ENCODE measurements around the gene RNF208.
"Not testable (repeated sequence)": the region's sequence is repeated elsewhere in the genome, so short reads cannot be mapped to it uniquely, and the experiment has no call there.

The RNF208 gene, protein sequence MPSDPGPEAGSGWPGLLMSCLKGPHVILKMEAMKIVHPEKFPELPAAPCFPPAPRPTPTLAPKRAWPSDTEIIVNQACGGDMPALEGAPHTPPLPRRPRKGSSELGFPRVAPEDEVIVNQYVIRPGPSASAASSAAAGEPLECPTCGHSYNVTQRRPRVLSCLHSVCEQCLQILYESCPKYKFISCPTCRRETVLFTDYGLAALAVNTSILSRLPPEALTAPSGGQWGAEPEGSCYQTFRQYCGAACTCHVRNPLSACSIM

DNA sequence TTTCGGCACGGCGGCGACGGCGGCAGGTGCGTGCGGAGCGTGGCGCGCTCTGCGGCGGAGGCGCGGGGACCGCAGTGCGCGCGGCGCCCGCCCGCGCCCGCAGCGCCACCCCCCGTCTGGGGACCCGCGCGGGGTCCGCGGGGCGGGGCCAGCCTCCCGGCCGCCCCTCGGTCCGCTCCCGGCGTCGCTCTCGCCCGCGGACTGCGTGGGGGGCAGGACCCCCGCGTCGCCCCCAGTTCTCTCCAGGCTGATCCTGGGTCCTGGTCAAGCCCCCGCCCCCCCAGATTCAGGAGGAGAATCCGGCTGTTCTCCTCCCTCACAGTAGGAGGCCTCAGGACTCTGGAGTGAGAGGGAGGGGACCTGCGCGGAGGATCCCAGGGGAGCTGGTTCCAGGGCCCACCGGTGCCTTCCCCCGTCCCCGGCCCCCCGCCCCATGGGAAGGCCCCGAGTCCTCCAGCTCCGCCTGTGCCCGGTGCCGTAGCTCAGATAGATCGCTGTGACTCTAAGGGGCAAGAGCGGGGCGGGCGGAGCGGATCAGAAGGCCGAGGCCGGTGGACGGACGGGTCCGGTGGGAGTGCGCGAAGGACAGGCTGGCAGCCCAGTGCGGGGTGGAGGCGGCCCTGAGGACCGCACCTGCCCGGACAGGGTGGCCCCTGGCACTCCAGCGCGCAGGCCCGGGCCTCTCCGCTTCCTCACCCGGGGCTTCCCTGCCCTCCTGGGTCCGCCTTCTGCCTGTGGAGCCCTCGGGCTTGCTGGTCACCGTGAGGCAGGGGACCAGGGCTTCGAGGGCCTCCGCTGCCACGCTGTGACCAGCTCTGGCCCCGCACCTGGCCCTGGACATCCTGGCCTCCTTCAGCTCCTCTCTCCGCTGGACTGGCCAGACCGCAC, at the start of gene RNF208:
Gene RNF208 (minus strand): TSS at position 51 of the 888 bp plus-strand sequence. CDS start 1,028 bp downstream, outside the sequence.
- DNase-seq (ENCODE audit: low read depth in 3 of 3), result no peak

DNA sequence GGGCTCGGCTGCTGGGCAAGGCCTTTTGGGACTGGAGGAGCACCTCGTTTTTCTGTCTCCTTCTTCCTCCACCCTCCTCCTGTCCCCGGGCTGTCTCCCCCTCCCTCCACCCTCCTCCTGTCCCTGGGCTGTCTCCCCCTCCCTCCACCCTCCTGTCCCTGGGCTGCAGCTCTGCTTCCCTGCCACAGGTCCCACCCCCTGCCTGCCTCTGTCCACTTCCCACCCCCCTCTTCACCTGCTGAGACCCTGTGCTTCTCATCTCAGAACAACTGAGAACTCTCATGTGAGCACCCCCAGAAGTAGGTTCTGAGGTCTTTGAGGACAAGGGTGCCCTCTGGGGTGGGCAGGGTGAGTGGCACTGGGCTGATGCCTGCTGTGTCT, 49.6 kb upstream of the RNF208 start:
- no peak for DNase-seq (ENCODE audit: low read depth in 3 of 3)

DNA sequence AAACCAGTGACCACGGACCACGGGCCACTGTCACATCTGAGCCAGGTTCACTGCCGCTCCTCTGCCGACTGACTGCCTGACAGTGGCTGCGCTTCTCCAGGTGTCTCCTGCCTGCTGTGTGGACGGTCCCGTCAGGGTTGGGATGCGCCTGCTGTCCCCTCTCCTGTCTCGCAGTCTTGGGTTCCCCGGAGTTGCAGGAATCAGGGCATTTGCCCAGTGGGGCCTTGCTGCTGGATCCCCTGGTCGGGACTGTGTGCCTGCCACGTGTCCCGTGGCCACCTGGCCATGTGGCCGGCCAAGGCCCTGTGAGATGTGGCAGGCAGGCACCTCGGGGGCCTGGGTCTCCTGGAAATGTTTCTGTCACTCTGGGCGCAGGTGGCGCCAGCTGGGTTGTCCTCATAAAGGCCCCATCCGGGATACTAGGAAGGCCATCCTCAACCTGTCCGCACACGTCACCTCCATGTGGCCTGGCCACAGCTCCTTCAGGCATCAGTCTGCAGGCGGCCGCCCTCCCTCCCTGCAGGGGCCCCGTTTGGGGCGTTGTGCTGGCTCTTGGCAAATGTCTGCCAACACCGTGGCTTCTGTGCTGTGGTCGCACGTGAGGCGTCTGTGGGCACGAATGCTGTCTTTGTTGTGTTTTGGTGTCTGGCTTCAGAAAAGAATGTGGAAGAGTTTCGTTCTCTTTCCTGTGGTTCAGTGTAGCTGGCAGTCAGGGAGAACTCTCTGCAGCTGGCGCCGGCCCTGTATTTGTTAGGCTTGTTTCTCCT, 49.1 kb upstream of the RNF208 start:
- no peak for DNase-seq (ENCODE audit: low read depth in 3 of 3)

DNA sequence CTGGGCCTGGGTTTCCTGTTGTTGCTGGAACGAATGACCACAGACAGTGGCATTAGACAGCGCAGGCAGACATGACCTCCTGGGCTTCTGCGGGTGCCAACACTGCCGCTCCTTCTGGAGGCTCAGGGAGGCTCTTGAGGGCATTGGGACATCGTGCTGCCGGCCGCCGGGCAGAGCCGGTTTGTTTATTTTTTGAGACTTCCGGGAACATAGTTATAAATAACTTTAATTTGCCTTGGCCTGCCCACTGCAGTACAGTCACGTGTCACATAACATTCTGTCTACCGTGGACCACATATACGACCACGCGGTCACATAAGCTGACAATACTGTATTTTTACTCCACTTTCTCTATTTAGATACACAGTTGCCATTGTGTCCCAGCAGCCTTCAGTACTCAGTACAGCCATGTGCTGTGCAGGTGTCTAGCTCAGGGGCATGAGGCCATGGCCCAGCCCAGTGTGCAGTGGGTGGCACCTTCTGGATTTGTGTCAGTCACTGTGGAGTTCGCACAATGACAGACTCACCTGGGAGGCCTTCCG, 47.3 kb upstream of the RNF208 start:
- no peak for DNase-seq (ENCODE audit: low read depth in 3 of 3)

DNA sequence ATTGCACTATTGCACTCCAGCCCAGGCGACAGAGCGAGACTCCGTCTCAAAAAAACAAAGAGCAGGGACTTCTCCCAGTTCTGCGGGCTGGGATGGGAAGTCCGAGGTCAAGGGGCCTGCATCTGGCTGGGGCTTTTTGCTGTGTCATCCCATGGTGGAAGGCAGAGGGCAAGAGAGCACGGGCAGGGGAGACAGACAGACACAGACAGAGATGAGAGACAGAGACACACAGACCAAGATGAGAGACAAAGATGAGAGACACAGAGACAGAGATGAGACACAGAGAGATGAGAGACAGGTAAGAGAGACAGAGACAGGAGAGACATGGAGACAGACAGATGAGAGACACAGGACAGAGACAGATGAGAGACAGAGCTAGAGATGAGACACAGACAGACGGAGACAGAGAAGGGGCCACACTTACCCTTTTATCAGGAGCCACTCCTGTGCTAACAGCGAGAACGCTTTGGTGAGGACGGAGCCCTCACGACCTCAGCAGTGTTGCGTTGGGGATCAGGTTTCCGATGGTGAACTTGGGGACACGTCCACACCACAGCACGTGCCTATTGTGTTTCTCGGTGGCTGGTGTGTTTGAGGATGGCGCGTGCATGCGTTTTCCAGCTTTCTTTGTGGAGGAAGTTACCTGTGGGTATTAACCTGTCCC, 46.6 kb upstream of the RNF208 start:
- DNase-seq (ENCODE audit: low read depth in 3 of 3), result no peak

DNA sequence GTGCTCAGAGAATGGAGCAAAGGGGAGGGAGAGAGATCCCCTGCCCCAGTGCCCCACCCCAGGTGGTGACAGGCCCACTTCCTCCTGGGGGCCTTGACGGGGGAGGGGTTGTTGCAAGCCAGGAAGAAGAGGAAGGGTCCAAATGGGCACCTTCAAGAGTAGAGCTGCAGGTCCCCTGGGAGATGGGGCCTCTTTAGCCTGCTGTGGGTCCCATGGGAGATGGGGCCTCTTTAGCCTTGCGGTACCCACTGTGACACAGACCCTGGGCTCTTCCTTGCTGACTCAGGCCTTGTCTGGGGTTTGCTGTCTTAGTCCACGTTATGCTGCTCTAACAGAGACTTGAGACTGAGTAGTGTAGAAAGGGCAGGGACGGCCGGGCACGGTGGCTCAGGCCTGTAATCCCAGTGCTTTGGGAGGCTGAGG, 45.9 kb upstream of the RNF208 start:
- no peak for DNase-seq (ENCODE audit: low read depth in 3 of 3)

DNA sequence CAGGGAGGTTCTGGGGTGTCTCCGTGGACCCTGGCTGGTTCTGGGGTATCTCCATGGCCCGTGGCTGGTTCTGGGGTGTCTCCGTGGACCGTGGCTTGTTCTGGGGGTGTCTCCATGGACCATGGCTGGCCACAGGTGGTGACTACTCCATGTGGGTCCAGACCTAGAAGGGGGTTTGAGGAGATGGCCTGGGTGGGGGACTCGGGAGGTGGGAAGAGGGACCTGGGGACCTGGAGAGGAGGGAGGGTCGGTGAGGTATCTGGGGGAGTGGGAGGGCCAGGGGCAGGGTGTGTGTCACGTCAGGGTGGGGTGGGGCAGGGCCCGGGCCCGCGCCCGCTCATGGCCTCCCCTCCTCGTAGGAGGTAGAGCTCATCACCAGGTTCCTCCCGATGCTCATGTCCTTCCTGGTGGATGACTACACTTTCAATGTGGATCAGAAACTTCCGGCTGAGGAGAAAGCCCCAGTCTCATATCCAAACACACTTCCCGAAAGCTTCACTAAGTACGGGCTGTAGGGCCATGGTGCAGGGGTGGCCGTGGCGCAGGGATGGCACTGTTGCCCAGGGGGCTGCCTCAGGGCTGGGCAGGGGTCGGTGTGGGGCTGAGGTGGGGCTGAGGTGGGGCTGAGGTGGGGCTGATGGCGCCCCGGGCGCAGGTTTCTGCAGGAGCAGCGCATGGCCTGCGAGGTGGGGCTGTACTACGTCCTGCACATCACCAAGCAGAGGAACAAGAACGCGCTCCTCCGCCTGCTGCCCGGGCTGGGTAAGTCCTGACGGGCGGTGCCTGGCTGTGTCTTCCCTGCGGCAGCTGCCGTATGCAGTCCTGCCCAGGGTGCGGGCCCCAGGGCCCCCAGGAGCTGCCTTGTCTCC, 44.8 kb upstream of the RNF208 start:
- DNase-seq (ENCODE audit: low read depth in 3 of 3), result no peak

DNA sequence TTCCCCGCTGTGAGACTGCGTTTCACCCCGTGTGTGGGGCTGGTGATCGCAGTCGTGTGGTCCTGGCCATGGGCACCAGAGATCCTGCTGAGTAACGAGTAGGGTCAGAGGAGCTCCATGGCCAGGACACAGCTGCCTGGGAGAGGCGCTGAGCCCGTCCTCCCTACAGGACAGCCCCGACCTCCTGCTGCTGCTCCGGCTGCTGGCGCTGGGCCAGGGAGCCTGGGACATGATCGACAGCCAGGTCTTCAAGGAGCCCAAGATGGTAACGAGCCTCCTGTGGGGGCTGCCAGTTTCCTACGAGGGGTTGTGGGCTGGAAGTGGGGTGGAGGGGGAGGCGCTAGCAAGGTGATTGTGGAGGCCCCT, 44.1 kb upstream of the RNF208 start:
- DNase-seq (ENCODE audit: low read depth in 3 of 3), result no peak

DNA sequence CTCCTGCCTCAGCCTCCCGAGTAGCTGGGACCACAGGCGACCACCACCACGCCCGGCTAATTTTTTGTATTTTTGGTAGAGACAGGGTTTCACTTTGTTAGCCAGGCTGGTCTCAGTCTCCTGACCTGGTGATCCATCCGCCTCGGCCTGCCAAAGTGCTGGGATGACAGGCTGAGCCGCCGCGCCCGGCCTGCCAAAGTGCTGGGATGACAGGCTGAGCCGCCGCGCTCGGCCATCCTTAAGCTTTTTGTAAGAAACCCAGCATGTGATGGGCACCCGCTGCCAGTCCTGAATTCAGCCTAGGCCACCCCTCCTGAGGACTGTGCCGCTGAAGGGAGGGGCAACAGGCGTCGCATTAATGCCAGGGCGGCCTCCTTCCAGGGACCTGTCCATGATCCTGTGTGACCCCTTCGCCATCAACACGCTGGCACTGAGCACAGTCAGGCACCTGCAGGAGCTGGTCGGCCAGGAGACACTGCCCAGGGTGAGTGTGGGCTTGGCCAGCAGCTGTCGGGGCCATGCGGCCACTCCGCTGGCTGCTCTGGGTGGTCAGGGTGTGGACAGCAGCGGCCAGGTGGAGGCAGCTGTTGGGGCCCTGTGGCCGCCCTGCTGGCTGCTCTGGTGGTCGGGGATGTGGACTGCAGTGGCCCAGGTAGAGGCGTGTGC, 43.6 kb upstream of the RNF208 start:
- DNase-seq (ENCODE audit: low read depth in 3 of 3), result no peak

DNA sequence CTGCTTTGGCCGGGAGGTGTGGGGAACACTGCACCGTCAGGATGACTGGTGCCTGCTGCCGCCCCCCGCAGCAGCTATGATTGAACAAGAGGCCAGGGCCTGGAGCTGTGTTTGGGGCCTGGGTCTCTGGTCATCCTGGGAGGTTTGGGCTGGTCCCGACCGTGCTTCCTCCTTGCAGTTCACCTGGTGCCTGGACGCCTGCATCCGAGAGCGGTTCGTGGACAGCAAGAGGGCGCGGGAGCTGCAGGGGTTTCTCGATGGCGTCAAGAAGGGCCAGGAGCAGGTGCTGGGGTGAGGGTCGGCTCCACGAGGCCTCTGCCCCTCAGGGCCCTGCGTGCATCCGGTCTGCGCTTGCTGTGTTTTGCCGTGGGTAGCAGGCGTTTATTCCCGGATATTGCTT, 42.0 kb upstream of the RNF208 start:
- DNase-seq (ENCODE audit: low read depth in 3 of 3), result no peak

DNA sequence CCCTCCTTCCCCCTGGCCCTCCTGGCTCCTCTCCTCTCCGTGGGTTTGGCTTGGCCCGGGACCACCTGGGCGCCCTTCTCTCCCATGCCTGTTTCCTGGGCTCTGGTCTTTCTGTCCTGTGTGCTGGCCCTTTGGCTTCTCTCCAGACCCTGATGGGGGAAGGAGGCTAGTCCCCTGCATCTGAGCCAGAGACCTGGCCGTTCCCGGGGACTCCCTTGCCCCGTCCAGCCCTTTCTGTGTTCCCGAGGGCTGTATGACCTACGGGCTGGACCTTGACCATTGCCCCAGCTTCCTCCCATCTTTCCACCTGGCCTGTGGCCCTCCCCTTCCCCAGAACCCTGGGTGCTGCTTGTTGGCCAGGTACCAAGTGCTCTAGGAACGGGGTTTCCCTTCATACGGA, 41.5 kb upstream of the RNF208 start:
- DNase-seq (ENCODE audit: low read depth in 3 of 3), result no peak

DNA sequence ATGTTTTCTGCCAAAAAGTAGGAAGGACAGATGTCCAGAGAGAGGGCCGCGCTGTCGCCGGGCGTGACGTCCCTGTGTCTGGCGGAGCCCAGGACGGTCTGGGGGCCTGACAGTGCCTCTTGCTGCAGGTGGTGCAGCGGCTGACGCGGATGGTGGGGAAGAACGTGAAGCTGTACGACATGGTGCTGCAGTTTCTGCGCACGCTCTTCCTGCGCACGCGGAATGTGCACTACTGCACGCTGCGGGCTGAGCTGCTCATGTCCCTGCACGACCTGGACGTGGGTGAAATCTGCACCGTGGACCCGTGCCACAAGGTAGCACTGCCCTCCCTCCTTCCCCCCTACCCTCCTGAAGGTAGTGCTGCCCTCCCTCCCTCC, 40.9 kb upstream of the RNF208 start:
- DNase-seq (ENCODE audit: low read depth in 3 of 3), result no peak

DNA sequence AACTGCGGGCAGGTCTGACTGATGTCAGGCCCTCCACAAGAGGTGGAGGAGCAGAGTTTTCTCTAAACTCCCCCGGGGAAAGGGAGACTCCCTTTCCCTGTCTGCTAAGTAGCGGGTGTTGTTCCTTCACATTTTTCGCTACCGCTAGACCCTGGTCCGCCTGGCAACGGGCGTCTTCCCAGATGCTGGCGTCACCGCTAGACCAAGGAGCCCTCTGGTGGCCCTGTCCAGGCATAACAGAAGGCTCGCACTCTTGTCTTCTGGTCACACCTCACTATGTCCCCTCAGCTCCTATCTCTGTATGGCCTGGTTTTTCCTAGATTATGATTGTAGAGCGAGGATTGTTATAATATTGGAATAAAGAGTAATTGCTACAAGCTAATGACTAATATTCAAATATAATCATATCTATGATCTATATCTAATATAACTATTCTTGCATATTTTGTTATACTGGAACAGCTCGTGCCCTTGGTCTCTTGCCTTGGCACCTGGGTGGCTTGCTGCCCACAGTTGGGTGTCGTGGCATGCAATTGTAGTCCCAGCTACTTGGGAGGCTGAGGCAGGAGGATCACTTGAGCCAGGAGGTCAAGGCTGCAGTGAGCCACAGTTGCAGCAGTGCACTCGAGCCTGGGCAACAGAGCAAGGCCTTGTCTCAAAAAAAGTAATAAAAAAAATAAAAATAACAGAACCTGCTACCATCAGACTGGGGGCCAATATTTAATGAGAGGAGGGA, 40.3 kb upstream of the RNF208 start:
- not testable (repeated sequence) for DNase-seq (ENCODE audit: low read depth in 3 of 3)

DNA sequence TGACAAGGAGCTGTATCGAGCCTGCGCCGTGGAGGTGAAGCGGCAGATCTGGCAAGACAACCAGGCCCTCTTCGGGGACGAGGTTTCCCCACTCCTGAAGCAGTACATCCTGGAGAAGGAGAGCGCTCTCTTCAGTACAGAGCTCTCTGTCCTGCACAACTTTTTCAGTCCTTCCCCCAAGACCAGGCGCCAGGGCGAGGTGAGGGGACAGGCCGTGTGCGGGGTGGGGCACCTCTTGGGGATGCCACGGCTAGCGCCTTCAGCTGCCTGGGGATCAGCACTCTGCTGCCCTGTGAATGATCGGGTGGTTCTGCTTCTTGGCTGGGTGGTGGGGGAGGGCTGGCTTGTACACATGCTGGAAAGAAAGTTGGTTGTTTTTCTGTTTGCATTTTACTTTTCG, 34.8 kb upstream of the RNF208 start:
- DNase-seq (ENCODE audit: low read depth in 3 of 3), result no peak

DNA sequence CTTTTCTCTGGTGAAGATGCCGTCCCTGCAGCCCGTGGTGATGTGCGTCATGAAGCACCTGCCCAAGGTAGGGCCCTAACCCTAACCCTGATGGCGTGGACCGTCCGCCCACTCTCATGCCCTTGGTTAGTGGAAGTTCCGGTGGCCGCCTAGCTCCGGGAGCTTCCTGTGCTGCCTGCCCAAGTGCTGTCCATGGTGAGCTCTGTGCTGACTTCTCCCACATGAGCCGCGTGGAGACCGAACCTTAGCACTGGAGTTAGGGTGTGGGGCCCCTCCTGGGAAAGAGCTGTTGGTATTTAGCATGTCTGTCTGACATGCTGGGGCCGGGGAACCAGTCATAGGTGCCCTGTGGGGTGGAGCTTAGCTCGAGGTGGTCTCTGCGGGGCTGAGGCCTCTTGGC, 34.3 kb upstream of the RNF208 start:
- DNase-seq (ENCODE audit: low read depth in 3 of 3), result no peak

DNA sequence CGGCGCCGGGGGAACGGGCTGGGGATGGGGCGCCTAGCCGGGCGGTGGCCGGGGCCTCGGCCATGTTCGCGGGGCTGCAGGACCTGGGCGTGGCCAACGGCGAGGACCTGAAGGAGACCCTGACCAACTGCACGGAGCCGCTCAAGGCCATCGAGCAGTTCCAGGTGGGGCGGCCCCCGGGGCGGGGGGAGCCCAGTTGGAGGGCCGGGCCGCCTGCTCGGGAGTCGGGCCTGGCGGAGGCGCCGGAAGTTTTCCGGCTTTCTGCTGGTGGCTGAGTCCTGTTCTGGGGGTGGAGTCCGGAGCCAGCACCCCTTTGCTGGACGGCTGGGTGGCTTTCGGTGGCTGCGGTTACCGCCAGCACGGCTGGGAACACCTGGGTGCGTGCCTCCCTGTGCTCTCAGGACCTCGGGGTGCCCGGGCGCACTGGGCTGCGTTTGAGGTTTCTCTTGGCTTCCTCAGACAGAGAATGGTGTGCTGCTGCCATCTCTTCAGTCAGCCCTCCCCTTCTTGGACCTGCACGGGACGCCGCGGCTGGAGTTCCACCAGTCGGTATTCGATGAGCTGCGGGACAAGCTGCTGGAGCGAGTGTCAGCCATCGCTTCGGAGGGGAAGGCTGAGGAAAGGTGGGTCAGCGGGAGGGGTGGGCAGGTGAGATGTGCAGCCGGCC, 33.5 kb upstream of the RNF208 start:
- no peak for DNase-seq (ENCODE audit: low read depth in 3 of 3)

DNA sequence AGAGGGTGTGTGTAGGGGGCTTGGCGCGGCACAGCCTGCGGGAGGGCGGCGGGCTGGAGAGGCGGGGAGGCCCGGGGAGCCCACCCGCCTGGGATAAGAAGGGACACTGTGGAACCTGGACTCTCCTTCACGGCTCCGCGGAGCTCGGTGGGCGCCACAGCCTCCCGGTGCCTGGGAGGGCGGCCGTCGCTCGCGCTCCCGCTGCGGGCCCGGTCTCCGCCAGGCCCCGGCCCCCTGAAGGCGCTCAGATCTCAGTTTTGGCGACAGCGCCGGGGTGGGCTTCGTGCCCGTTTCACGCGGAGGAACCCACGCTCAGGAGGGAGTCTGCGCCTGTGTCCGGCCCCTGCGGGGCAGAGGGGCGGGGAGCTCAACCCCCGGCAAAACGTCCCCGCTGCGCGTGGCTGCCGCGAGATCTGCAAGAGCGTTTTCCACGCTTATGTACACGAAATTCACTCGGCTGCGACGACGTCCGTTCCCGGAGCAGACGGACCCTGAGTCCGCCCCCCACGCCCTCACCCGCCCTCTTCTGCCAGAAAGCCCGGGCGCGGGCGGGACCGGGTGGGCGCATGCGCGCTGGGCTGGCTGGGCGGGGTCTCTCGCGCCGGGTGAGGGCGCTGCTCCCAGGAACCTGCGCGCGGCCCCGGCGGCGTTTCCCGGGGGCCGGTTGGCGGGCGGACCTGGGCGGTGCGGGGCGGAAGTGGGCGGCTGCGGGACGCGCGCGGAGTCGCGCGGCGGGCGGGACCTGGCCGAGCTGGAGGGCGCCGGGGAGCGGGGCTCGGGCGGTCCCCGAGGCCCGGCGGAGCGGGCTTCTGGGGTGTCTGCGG, 32.8 kb upstream of the RNF208 start, which contains the start of gene NELFB:
Gene NELFB (plus strand): TSS at position 704 of the 824 bp plus-strand sequence.
- DNase-seq (ENCODE audit: low read depth in 3 of 3), result peak; percentile 86 to 96 (median 96)

Measured in stimulated activated CD4-positive, alpha-beta T cell treated with anti-CD3 and anti-CD28 coated beads, TNF-alpha, amount 100 ng/mL, for 48 hours (primary cell).